ENCODE data around the gene DCLK1.
A peak's percentile ranks its signal among the peaks of the same experiment; 100 is the strongest.
"Not testable (repeated sequence)": the region's sequence is repeated elsewhere in the genome, so short reads cannot be mapped to it uniquely, and the experiment has no call there.

Gene DCLK1

DNA sequence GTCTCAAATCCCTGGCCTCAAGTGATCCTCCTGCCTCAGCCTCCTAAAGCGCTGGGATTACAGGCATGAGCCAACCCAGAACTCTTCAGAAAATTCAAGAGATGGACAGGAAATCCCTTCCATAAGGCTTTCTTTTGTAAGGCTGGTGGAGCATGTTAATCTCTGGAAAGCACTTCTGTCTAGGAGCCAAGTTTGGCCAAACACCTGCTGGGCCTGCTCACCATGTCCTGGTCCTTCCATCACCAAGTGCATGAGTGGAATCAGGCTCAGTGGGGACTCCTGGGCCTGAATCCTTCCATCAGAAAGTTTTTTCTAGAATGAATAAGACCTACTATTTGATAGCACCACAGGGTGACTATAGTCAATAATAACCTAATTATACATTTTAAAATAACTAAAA is 148.0 kb downstream of the DCLK1 start:
- DNase-seq = no peak

DNA sequence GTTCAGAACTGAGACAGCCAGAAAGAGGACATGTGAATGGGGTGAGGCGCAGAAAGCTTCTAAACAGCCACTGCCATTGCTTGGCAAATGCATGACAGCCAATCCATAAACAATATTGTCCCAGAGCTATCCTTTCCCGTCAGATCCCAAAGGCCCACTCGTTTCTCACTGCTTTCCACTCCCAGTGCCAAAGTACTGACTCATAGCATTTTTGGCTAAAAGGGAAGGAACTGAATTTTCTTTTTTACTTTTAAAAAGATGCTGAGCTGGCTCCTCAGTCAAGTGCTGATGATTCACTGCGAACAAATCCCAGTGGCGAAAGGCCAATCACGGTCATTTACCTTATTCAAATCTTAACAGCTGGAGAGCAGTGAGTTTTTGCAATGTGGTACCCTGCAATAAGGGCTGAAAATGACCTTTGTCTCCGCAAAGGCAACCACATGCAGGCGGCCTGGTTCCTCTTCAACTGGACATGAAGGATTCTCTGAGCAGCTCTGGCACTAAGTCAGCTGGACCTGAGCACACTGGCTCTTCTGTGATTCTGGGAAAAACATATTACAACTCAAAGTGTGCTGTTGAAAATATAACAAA is 151.7 kb downstream of the DCLK1 start:
- peak; percentile 47 for DNase-seq

DNA sequence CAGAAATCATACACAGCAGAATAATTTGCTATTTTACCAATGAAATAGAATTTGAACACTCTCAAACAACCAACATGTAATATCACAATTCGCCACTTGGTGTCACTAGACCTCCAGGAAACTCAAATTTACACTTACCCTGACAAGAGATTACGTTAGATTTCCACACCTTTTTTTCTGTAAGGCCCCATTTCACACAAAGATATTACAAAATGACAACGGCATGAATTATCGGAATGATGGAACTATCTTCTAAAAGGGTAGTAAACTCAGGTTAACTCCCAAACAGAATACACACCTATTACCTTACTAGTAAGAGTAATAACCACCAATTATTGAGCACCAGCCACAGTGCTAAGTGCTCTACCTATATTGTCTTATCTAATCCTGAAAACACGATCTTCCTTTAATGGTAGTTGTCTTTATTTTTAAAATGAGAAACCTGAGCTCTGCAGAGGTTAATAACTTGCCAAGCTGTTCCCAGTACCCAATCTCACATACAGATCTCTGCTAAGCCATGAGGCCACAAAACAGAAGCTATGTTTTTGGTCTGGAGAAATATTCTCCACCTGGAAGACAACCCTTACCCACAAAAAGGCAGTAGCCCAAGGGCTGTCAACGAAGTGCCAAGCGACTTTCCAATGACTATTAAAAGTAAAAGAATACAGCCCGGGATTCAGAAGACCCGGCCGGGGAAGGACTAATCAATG is 152.4 kb downstream of the DCLK1 start:
- DNase-seq = peak; percentile 94

DNA sequence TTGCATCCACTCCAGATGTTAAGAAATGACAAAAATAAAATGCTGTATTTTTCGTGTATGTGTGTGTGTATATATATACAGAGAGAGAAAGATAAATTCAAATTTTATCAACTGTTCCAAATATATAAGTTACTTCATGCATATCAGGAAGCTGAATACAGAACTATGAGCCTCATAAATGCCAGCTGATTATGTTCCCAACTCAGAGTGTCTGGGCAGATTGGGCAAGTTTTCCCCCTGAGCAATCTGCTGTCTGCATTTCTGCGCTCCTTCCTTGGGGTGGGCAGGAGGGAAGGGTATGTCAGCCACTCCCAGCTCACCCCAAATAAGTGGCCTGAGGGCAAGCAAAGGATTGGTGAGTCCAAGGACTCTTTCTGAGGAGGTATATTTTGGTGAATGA is 154.1 kb downstream of the DCLK1 start:
- no peak for DNase-seq

DNA sequence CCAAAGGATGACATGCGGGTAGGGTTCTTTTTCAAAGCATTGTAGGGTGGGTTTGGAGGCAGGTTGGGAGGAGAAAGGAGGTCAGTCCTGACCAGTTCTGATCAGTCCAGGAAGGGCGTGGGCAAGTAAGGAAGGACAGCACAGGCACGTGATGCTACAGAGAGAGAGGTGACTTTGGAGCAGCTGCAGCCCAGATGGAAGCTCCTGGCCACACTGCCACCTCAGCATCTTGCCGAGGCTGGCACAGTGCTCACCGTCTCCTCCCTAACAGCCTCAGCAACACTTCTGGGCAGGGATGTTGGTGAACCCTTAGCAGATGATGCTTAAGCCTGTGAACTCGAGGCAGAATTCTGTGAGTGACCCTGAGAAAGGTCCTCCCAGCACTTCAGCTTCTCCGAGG is 155.1 kb downstream of the DCLK1 start:
- DNase-seq = no peak

DNA sequence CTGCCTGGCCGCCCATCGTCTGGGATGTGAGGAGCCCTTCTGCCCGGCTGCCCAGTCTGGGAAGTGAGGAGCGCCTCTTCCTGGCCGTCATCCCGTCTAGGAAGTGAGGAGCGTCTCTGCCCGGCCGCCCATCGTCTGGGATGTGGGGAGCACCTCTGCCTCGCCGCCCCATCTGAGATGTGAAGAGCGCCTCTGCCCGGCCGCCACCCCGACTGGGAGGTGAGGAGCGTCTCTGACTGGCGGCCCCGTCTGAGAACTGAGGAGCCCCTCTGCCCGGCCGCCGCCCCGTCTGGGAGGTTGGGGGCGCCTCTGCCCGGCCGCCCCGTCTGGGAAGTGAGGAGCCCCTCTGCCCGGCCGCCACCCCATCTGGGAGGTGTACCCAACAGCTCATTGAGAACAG is 164.2 kb downstream of the DCLK1 start:
- not testable (repeated sequence) for DNase-seq

DNA sequence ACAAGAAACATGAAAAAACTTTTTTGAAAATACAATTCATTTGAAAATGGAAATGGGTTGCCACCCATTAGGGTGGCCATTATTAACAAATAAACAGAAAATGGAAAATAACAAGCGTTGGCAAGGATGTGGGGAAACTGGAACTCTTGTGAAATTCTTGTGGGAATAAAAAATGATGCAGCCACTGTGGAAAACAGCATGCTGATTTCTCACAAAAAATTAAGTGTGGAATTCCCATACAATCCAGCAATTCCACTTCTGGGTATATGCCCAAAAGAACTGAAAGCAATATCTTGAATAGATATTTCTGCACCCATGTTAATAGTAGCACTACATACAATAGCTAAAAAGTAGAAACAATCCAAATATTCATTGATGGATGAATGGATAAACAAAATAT is 165.2 kb downstream of the DCLK1 start:
- DNase-seq = no peak

DNA sequence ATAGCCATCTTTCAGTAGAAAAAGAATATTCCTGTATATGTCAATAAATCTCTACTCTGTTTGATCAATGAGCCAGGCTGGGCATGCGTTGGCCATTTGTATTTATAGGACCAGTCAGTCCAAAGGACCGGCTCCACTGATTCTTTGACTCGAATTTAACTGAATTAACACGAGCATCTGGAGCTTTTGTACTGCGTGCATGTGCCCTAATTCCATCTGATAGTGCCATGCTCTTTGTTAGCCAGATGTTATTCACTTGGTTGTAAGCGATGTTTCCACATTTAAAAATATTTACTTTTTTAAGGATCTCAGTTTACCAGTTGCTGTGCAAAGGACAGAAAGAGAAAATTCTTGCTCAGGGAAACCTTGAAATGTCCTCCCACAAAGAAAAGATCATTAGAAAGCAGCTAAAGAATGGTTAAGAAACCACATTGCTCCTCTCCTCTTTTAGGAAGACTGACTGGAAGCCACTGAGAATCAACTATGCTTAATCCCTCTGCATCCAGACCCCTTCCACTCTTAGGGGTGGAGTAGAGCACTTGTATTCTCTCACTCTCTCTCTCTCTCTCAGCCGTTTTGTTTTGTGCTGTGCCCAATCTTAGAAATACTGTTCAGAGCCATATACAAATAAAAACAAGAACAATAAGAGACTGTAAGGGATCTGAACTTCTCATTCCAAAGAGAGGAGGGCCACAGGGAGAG is 165.8 kb downstream of the DCLK1 start:
- DNase-seq = no peak

DNA sequence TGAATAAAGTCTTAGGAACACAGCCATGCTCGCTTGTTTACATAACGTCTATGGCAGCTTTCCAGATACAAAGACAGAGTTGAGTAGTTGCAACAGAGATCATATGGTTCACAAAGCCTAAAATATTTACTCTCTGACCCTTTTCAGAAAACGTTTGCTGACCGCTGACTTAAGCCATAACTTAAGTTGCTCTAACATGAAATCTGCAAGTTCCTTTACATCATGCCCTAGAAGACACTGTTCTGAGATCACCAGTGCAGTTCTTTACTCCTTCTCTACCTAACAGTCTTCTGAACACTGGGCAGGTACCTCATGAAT is 166.4 kb downstream of the DCLK1 start:
- no peak for DNase-seq

DNA sequence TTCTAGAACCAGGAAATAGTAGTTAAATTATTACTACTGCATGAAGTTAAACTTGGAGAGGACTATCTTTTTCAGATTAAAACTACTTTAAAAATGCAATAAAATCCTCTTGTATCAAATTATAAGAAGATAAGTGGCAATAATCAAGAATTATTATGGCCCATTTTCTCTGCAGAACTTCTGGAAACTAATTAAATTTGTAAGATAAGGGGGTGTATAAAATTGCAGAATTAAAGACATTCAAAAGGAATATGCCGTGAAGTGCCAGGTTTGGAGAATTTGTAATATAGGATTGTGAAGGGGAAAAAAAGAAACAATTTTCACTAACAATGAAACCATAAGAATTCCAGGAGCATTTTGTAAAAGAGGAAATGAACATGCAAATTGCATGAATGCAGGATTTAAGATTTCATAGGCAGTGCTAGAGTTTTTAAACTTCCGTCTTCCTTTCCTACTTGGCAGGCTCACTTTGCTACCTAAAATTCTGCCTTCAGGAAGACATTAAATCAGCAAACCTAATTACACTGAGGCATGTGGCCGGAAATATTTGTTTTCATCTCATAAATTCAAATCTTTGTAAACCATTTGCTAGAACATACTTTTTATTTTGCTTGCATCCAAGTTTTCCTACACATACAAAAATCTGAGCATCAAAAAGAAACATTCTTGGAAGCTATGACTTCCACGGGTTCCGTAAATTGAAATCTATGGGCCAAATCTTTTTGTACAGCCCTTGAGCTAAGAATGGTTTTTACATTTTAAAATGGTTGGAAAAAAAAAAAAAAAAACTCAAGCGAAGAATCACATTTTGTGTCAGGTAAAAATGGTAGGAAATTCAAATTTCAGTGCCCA is 166.9 kb downstream of the DCLK1 start:
- no peak for DNase-seq

DNA sequence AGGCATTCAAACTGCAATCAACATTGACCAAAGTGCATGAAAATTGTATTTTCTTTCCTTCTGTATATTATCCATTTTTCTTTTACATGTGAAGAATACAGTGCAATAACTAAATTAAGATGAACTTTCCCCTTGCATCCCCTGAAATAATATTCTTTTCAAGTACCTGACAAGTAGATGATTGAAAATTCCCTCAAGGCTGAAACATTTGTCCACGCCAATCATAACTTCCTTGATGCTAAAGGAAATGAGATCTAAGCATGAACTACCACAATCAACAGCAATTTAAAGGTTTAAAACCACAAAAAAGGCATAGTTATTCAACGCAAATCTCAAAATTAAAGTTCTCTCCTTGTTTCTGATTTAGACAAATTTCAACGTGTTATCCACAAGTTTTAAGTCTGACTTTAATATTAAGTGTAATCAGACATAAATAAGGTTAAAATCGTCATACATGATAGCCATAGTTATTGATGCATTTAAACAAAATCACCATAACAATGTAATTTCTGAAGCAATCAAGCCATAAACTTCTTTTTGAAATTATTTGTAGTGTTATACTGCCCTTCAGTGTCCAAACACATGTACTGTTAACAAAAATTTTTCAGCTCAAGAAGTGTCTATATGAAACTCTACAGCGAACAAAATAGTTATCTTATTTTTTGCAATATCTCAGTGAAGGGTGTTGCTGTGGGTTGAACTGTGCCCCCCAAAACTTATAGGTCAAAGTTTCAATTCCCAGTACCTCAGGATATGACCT is 169.5 kb downstream of the DCLK1 start:
- no peak for DNase-seq

DNA sequence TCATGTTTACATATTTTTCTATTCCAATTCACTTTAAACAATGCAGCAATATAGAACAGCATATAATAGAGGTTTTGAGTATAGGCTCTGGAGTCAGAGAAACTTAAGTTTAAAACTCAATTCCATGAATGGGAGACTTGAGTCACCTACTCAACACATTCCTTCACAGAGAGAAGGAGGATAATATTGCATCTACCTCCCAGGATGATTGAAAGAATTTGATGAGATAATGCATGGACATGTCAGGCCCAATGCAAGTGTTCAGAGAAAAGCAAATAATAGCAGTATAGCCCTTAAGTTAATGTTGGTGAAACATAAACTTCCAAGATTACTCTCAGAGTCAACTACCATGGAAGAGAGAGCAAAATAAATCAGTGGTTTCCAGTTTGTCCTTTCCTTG is 170.2 kb downstream of the DCLK1 start:
- DNase-seq = no peak

DNA sequence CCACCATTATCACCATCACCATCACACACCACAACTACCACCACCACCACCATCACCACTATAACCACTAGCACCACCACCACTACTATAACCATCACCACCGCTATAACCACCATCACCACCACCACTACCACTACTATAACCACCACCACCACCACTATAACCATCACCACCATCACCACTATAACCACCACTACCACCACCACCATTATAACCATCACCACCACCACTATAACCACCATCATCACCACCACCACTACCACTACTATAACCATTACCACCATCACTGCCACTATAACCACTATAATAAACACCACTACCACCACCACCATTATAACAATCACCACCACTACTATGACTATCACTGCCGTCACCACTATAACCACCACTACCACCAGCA is 173.2 kb downstream of the DCLK1 start:
- DNase-seq = no peak

DNA sequence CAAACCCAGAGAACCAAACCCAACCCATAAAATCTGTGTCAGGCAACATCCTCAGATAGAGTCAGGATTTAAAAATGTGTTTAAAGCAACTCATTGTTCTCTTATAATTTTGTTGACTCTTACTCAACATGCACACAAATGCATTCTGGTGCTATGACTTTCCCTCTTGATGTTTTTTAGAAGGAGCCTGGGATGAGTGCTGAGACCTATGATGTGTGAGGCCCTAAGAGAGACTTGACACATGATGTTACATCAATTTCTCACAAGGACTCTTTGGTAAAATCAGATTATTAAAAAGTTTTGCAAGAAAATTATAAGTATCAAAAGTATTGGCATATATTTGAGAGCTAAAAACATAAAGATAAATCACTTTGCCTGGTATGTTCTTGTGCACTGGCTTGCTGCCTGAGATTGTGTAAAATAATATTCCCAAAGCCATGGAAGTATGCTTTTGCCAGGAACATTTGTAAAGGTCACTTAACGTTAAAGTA is 173.9 kb downstream of the DCLK1 start:
- DNase-seq = no peak

DNA sequence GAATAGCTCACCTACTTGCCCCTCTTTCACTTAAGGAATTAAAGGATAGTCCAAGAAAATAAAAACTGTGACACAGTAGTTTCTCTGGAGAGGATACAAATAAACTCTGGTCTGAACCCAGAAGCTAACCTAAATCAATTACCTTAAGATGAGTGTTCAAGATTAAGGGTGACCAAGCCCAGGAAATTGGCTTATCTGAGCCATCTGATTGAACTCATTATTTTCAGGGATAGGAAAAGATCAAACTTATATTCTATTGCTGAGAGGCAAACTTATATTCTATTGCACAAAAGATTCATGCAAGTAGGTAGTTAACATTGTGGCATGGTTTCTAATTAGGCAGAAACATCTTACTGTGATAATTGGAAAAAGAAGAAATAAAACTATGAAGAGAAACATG is 175.1 kb downstream of the DCLK1 start:
- no peak for DNase-seq

DNA sequence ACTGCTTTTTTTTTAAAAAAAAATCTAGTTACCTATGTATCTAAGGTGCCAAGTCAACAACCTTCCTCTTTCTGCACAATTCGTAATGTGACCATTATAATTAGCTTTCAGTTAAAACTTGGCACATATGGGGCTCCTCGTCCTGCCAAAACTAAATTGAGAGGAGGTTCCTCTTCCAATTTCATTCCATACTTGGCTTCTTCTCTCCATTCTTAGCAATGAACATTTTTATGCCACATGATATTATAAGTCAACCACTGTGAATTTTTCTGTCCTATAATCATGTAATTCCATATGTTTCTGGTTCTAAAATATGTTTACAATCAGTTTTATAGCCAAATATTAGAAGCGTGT is 177.0 kb downstream of the DCLK1 start:
- DNase-seq = peak; percentile 60

DNA sequence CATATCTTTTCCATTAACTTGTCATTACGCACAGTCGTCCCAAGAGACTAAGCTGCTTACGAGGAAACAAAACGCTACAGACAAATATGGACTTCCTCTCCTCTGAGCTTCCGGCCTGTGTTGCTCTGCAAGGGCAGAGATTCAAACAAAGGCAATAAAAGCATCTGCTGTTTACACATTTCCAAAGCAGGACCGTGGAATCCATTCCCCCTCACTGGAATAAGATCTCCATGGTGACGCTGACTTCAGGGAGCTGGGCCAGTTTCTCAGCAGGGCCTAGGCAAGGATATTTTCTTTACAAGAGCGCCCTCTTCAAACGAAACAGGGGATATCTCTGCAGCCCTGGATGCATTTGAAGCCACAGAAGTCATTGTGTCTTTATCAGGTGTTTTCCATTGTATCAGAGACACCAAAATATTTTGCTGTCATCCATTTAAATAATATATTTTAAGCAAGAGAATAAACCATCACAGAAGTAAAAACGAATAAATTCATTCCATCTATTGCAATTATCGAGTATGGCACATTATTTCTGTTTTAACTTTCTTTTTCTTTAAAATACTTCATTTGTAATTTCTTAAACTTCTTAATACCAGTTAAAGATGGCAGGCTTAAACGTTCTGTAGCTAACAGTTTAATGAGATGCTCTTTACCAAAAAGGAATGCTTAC is 177.5 kb downstream of the DCLK1 start:
- peak; percentile 96 for DNase-seq

DNA sequence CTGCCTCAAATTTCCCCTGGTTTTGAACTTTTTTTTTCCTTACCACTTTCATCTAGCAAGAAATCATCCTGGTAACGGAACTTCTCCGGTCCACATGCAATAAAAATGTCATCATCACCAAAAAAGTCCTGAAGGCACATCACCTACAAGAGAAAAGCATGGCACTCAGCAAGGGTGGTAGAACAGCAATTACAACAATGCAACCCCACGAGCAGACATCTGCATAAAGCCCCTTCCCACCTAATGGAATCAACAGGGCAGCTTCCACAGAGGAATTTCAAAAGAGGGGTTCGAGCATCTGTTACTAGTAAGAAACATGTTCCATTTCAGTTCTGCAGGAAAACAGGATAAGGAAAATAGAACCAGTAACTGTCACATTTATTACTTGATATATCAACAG is 183.9 kb downstream of the DCLK1 start:
- DNase-seq = no peak

DNA sequence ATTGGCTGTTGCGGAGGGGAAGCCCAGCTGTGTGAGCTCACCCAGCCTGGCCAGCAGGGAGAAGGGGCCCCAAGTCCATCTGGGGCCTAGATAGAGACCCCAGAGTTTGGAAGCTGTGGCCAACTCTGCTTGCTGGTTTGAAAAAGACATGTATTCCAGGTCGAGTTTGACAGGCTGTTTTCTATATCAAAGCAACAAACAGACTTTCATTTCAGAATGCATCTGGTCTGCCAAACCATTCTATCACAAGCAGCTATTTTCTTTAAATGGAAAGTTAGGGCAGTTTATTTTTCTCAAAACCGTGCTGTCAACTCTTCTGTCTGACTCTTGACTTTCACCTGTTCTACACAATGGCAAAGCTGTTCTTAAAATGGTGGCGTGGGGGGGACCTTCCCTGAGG is 185.8 kb downstream of the DCLK1 start:
- DNase-seq = no peak

DNA sequence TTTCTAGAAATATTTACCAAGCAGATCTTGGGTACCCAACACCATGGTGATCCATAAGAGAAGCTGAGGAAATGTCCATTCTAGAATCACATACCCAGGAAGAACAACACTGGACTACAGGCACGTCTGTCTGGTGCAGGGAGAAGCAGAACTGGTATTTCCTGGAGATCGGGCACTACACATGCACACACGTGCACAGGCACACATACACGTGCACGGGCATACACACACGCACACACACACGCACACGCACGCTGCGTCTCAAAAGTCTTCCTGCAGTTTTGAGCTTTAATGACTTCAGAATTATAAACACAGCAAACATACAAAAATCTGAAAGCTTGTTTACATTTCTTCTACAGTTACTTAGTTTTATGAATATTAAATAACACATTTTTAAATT is 189.8 kb downstream of the DCLK1 start:
- no peak for DNase-seq

DNA sequence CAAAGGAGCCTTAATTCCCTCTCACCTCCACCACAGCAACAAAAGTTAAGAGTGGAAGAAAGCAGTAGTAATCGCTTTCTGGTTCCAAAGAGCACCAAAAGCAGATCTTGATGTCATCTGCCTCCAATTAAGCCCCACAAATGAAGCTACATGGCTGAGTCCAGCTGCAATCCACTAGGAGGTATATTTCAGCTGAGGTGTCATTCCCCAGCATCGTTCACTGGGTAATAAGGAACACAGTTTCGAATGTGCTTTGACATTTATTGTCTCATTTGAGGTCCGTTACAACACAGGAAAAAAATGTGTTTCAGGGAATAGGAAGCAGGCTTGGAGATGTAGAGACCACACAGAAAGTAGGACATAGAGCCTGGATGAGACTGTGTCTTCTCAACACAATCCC is 190.4 kb downstream of the DCLK1 start:
- DNase-seq = no peak
